ENCODE results near the gene OTOA. TPM values are rescaled to one million over a fixed set of nuclear protein-coding genes. Genes with fewer than 3 reads are reported as not detected.
A peak's percentile ranks its signal among the peaks of the same experiment; 100 is the strongest.
"Not testable (repeated sequence)": the region's sequence is repeated elsewhere in the genome, so short reads cannot be mapped to it uniquely, and the experiment has no call there.

The OTOA gene
- total RNA-seq, 6 donors from 2014 or later, result 0.46 to 2.1 (median 0.65) TPM; not detected in 2

DNA sequence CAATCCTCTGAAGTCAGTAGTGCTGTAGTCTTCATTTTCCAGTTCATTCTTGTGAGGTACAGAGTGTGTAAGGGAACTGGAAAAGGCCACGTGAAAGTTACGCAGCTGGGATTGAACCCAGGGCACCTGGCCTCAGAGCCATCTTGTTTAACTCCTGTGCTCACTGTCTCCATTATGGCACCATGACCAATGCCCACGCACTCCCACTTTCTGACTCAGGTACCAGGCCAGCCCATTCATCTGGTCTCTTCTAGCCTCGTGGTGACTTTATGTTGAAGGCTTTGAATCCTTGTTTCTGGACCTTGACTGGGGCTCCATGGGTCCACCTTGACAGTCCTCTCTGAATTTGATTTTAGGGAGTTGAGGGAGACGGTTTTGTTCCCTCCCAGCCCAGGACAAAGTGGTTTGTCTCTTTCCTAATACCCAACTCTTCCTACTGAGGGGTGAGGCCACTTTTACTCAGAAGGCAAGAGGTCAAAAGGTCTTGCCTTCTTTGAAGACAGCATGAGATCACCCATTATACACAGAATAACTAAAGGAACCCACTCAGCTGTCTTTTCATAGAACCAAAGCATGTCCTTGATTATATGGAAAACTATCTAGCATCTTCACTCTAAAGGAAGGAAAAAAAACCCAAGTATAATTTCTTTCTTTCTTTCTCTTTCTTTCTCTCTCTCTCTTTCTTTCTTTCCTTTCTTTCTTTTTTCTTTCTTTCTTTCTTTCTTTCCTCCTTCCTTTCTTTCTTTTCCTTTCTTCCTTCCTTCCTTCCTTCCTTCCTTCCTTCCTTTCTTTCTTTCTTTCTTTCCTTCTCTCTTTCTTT is 50.0 kb downstream of the OTOA start:
- 80% methylated on average over 5 of the region's 5 CpGs for WGBS, 2 donors
- Histone ChIP-seq H3K4me1 (peaks cover 0 to under 1% (median 0%) of the 10 kb centered on the region in 4 donors), H3K36me3 (no peaks in the 10 kb centered on the region), H3K27me3 (no peaks in the 10 kb centered on the region), H3K9me3 (no peaks in the 10 kb centered on the region), H3K4me3 (no peak overlapping the region), H3K27ac (no peak overlapping the region)
- ATAC-seq (ENCODE audit: low FRiP score in 2 of 2) (peak in 1 of 2 donors; percentile 41), DNase-seq (no peak)
- TF ChIP-seq POLR2A (IDR thresholded peaks at IDR 0.05) (no peak), EP300 (IDR thresholded peaks at IDR 0.05) (no peak), POLR2AphosphoS5 (IDR thresholded peaks at IDR 0.05) (no peak)
- TF ChIP-seq, protein P1, sequence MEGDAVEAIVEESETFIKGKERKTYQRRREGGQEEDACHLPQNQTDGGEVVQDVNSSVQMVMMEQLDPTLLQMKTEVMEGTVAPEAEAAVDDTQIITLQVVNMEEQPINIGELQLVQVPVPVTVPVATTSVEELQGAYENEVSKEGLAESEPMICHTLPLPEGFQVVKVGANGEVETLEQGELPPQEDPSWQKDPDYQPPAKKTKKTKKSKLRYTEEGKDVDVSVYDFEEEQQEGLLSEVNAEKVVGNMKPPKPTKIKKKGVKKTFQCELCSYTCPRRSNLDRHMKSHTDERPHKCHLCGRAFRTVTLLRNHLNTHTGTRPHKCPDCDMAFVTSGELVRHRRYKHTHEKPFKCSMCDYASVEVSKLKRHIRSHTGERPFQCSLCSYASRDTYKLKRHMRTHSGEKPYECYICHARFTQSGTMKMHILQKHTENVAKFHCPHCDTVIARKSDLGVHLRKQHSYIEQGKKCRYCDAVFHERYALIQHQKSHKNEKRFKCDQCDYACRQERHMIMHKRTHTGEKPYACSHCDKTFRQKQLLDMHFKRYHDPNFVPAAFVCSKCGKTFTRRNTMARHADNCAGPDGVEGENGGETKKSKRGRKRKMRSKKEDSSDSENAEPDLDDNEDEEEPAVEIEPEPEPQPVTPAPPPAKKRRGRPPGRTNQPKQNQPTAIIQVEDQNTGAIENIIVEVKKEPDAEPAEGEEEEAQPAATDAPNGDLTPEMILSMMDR (IDR thresholded peaks at IDR 0.05), result no peak

DNA sequence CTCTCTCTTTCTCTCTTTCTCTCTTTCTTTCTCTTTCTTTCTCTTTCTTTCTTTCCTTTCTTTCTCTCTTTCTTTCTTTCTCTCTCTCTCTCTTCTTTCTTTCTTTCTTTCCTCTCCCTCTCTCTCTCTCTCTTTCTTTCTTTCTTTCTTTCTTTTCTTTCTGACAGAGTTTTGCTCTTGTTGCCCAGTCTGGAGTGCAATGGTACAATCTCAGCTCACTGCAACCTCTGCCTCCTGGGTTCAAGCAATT is 50.5 kb downstream of the OTOA start:
- not testable (repeated sequence) for H3K27ac ChIP-seq; H3K9me3 ChIP-seq; H3K4me1 ChIP-seq; ATAC-seq (ENCODE audit: low FRiP score in 2 of 2); H3K27me3 ChIP-seq; H3K4me3 ChIP-seq; H3K36me3 ChIP-seq; DNase-seq

DNA sequence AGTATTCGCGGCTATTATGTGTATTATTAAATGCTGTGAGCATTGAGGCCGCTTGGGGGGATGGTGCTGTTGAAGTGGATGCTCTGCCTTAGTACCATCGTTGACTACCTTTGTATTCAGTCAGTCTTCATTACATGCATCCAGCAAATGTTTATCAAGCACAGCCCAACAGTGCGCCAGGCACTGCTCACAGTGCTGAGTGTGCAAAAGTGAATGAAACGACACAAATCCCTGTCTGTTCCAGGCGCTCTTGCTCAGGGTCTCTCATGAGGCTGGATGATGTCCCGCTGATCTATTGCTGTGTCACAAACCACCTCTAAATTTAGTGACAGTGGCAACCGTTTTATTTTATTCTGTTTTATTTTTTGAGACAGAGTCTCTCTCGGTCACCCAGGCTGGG is 53.8 kb downstream of the OTOA start:
- DNase-seq, result no peak
- 75 to 82% methylated on average over 10 of the region's 10 CpGs for WGBS, 2 donors
- Histone ChIP-seq H3K4me3 (no peak overlapping the region), H3K4me1 (no peaks in the 10 kb centered on the region), H3K9me3 (no peaks in the 10 kb centered on the region), H3K27ac (no peak overlapping the region), H3K27me3 (no peaks in the 10 kb centered on the region), H3K36me3 (no peaks in the 10 kb centered on the region)
- ATAC-seq (ENCODE audit: low FRiP score in 2 of 2), result no peak
- TF ChIP-seq, protein P1 (IDR thresholded peaks at IDR 0.05), result no peak
- TF ChIP-seq POLR2A (IDR thresholded peaks at IDR 0.05) (no peak), EP300 (IDR thresholded peaks at IDR 0.05) (no peak), POLR2AphosphoS5 (IDR thresholded peaks at IDR 0.05) (no peak)

DNA sequence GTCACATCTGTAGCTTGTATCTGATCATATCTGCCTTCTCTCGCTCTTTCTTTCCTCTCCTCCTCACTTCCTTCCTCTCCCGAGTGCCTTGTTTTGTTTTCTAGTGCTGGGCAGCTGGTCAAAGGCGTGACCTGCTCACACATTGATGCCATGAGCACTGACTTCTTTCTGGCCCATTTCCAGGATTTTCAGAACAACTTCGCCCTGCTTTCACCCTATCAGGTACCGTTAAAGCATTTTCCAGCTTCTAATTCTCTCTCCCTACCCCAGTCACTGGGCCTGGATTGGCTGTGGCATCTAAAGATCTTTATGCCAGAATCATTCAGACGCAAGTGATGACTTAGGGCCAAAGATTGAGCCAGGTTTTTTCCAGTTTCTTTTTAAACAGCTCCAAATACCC is 55.5 kb downstream of the OTOA start:
- WGBS, 2 donors, result 57 to 66% methylated on average over 6 of the region's 6 CpGs
- Histone ChIP-seq H3K27ac (no peak overlapping the region), H3K4me1 (no peaks in the 10 kb centered on the region), H3K4me3 (no peak overlapping the region), H3K9me3 (no peaks in the 10 kb centered on the region), H3K36me3 (no peaks in the 10 kb centered on the region), H3K27me3 (no peaks in the 10 kb centered on the region)
- DNase-seq (no peak), ATAC-seq (ENCODE audit: low FRiP score in 2 of 2) (no peak)
- no peak for TF ChIP-seq POLR2AphosphoS5 (IDR thresholded peaks at IDR 0.05)
- TF ChIP-seq, protein P1 (IDR thresholded peaks at IDR 0.05), result no peak
- no peak for TF ChIP-seq POLR2A (IDR thresholded peaks at IDR 0.05)
- no peak for TF ChIP-seq EP300 (IDR thresholded peaks at IDR 0.05)

DNA sequence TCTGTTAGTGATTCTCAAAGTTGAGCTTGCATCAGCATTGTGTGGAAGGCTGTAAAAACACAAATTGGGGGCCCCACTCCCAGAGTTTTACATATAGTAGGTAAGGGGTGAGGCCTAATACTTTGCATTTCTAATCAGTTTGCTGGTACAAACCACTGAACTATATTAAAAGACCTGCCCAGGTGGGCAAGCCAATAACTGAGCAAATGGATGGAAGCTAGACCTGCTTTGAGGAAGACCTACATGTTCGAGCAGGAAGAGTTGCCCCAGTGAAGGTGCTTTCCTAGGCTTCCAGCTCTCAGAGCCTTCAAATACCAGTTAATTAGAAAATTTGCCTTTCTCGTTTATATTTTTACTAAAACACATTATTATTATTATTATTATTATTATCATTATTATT is 56.8 kb downstream of the OTOA start:
- ATAC-seq (ENCODE audit: low FRiP score in 2 of 2) (no peak), DNase-seq (no peak)
- Histone ChIP-seq H3K4me1 (no peaks in the 10 kb centered on the region), H3K27me3 (no peaks in the 10 kb centered on the region), H3K36me3 (no peaks in the 10 kb centered on the region), H3K27ac (no peak overlapping the region), H3K4me3 (no peak overlapping the region), H3K9me3 (no peaks in the 10 kb centered on the region)
- WGBS, 2 donors, result 93 to 97% methylated on average over 2 of the region's 2 CpGs
- TF ChIP-seq POLR2A (IDR thresholded peaks at IDR 0.05) (no peak), POLR2AphosphoS5 (IDR thresholded peaks at IDR 0.05) (no peak), EP300 (IDR thresholded peaks at IDR 0.05) (no peak)
- TF ChIP-seq, protein P1 (IDR thresholded peaks at IDR 0.05), result no peak
